Measurements from ENCODE around the gene FNBP1.
A peak's percentile ranks its signal among the peaks of the same experiment; 100 is the strongest.
"Not testable (repeated sequence)": the region's sequence is repeated elsewhere in the genome, so short reads cannot be mapped to it uniquely, and the experiment has no call there.

Gene FNBP1

DNA sequence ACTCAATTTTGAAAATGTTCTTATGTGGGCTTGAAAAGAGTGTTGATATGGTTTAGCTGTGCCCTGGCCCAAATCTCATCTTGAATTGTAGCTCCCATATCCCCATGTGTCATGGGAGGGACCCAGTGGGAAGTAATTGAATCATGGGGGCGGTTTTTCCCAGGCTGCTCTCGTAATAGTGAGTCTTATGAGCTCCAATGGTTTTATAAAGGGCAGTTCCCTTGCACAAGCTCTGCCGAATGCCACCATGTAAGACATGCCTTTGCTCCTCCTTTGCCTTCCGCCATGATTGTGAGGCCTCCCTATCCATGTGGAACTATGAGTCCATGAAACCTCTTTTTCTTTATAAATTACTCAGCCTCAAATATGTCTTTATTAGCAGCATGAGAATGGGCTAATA, 136.7 kb downstream of the FNBP1 start:
- DNase-seq, result no peak
- in situ Hi-C loops (cut with MboI; ENCODE audit: low pct_unique_long_range_greater_than_20kb, low sequenced_read_pairs), result no loop called here

DNA sequence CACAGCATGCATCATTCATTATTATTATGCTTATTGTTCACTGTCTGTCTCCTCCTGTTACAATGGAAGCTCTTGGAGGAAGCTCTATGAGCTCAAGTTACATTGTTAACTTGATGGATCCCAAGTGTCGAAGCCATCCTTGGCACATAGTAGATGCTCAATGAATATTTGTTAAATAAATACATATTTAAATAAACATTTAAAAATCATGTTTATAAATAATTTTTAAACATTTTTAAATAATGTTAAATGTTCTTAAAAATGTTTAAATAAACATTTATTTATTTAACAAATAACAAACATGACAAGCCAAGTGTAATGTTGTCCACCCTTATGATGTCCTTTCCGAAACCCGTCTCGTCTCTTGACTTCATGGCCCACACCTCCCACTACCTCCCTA, 138.3 kb downstream of the FNBP1 start:
- in situ Hi-C loops (cut with MboI; ENCODE audit: low pct_unique_long_range_greater_than_20kb, low sequenced_read_pairs), result no loop called here
- DNase-seq, result no peak

DNA sequence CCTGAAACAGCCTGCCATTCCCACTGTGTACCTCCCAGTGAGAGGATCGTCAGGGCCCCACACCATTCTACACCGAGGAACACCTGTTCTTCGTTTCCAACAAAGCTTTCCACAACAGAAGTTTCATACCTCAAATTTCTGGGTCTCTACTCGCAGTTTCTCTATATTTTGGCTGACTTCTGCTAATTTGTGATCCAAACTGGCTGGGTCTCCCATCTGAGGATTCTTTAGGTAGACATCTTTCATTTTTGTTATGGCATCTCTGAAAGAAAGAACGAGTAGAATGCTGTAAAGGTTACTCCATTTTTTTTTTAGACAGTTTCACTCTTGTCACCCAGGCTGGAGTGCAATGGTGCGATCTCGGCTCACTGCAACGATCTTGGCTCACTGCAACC, 140.3 kb downstream of the FNBP1 start:
- DNase-seq, result no peak
- in situ Hi-C loops (cut with MboI; ENCODE audit: low pct_unique_long_range_greater_than_20kb, low sequenced_read_pairs), result no loop called here

DNA sequence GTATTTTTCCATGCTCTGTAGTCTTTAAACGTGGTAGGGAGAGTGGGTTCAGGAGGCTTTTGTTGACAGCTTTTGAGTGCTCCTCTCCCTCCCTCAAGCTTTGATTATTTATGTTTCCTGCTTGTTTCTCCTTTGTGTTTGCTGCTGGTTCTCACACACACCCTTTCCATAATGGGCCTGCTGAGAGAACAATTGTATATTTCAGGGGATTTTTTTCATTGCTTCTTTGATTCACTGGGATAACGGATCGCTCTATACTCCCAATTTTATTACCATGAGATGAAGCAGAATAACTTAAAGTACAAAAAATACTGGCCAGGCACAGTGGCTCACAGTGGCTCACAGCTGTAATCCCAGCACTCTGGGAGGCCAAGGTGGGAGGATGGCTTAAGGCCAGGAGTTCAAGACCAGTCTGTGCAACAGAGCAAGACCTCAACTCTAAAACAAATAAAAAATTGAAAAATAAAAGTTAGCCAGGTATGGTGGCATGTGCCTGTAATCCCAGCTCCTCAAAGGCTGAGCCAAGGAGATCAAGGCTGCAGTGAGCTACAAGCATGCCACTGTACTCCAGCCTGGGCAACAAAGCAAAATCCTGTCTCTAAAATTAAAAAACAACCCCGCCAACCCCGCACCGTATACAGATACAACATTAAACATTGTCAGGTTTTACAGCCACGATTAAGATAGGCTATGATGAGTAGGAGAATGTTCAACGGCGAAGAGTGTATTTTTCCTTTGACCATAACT, 140.8 kb downstream of the FNBP1 start:
- in situ Hi-C loops (cut with MboI; ENCODE audit: low pct_unique_long_range_greater_than_20kb, low sequenced_read_pairs), result no loop called here
- DNase-seq, result no peak

DNA sequence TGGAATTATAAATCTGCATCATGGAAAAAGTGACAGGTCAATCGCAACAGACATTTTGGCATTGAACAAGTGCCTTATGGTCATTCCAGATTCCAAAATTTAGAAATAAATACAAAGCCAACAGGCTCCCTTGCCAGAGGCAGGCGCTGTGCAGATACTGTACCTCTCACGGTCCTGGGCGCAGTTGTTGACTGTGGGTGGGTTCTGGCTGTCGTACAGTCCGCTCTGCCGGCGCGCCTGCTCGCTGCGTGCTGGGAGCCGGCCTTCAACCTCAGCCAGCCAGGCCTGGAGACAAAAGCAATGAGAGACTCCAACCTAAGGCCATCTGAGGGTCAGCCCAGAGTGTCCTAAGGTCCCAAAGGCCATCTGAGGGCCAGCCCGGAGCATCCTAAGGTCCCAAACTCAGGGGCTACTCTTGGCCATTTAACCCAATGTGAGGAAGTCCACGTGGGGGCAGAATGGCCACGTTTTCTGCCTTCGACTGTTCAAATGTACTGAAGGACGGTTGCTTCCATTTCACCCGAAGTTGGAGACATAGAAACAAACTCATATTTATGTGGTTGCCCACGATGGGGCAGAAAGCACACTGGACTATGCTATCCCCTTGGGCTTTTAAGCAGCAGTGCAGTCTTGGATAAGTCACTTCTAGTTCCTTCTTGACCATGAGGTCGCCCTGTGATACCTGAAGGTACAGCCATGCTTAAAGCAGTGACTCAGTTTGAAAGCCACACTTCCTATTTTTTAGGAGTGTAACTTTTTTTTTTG, 142.5 kb downstream of the FNBP1 start:
- in situ Hi-C loops (cut with MboI; ENCODE audit: low pct_unique_long_range_greater_than_20kb, low sequenced_read_pairs), result no loop called here

DNA sequence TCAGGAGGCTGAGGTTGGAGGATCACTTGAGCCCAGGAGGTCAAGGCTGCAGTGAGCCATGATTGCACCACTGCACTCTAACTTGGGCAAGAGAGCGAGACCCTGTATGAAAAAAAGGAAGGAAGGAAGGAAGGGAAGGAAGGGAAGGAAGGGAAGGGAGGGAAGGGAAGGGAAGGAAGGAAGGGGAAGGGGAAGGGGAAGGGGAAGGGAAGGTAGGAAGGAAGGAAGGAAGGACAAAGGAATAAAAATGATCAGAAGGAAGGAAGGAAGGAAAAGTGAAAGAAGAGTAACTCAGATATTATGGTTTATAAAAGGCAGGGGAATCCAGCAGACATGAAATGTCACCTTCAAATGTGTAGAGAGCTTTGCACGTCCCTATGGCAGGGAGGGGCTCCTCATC, 143.4 kb downstream of the FNBP1 start:
- DNase-seq, result no peak
- in situ Hi-C loops (cut with MboI; ENCODE audit: low pct_unique_long_range_greater_than_20kb, low sequenced_read_pairs), result no loop called here

More for the DNA sequence above, 142.5 kb downstream of the FNBP1 start:
- DNase-seq, result no peak

DNA sequence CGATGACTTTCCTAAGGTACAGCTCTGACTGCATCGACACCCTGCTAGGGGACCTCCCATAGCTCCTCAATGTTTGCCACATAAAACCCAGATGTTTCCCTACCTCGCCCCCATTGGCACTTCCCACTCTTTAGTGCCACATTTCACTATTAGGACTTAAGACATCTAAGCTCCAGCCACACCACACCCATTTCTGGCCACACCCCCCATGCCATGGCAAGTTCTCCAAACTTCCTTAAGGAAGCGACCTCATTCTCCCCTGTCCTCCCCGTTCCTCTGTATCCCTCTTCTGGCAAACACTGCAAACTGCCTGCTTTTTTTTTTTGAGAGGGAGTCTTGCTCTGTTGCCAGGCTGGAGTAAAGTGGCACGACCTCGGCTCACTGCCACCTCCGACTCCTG, 144.8 kb downstream of the FNBP1 start:
- in situ Hi-C loops (cut with MboI; ENCODE audit: low pct_unique_long_range_greater_than_20kb, low sequenced_read_pairs), result no loop called here
- peak; percentile 65 for DNase-seq

DNA sequence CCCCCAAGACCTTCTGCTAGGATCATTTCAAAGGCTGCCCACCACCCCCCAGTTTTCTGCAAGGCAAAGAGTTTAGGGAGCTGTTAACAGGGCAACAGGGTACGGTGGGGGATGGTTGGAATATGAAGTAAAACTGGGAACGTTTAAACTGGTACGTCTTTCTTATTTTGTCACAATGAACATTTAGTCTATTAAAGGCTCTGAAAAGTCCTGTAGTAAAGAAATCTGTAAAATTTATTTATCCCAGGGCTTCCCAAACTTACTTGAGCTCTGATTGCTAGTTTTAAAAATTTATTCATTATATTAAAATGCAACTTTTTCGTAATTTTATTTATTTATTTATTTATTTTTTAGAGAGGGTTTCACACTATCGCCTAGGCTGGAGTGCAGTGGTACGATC, 145.7 kb downstream of the FNBP1 start:
- in situ Hi-C loops (cut with MboI; ENCODE audit: low pct_unique_long_range_greater_than_20kb, low sequenced_read_pairs), result no loop called here
- DNase-seq, result no peak

DNA sequence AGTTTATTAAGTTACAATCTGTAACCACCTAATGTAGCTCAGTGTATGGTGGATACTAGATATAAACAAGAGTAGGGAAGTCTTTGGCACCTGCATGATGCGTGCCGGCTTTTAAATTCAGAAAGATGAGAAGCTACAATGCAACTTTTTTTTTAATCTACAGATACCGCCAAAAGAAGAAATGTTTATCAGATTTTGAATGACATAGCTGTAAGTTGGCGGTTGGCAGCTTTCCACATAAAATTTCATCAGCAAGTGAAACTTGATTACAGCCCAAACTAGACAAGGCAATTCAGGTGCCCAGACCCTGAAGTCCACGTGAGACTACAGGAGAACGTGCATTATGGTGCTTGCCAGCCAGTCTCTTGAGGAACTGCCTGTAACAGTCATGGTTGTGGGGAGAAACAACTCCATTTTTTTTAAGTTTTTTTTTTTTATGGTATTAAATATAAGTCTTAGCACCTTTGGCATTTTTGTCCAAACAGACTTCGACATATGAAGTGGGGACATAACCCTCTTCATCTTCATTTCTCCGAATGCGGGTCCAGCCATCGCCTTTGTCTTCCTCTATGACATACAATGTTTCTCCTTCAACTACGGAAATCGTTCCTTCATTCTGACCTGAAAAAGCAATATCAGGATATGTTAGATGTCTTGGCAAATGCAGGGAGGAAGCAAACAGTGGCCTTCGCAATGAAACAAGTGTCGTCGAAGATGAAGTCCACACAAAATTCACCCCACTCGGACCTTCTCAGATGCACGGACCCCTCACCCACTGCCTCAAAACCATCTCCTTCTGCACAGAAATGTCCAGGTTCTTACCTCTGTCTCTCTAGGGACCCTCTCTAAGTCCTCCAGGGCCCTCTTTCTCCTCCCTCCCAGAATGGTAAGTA, 147.4 kb downstream of the FNBP1 start:
- in situ Hi-C loops (cut with MboI; ENCODE audit: low pct_unique_long_range_greater_than_20kb, low sequenced_read_pairs), result no loop called here
- DNase-seq, result no peak

DNA sequence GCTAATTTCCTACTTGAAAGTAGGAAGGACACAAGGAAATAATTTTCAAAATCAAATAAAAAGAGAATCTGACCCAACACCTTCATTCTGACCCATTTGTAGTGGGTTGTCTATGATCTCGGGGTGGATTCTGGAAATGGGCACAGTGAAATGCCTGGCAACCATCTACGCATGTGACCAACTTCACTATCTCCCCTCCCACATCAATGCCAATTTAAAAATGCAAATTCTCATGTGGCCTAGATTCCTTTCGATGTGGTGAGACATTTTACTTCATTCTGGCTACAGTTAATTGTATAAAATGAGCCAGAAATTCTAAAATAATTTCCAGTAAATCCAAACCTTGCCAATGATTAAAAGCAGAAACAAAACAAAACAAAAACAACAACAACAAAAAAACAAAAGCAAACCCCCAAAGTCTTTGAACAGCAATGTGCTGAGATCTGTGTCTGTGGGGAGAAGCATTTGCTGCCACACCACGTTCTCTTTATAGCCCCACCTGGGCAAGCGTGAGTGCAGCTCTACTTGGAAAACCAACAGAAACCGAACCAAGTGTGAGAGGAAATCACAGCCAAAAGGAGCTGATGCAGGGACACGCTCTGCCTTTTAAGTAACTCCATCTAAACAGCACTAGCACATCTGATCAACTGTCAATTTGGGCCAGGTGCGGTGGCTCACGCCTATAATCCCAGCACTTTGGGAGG, 148.7 kb downstream of the FNBP1 start:
- in situ Hi-C loops (cut with MboI; ENCODE audit: low pct_unique_long_range_greater_than_20kb, low sequenced_read_pairs), result no loop called here
- DNase-seq, result no peak

DNA sequence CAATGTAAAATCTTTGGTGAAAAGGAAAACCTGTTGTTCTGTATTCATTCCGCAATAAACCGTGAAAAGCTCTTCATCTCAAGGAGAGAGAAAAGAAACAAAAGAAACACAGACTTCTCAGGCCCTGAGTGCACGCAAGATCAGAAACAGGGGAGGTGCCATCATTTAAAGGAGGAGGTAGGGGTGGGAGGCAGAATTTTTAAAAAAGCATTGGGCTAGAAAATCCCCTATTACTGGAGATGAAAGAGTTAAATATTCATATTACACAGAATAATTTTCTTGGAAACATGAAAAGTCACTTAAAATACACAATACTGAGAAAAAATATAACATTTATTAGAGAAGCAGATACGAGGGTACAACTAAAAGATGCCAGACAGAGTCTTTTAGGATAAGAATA, 151.4 kb downstream of the FNBP1 start:
- no peak for DNase-seq
- in situ Hi-C loops (cut with MboI; ENCODE audit: low pct_unique_long_range_greater_than_20kb, low sequenced_read_pairs), result no loop called here

DNA sequence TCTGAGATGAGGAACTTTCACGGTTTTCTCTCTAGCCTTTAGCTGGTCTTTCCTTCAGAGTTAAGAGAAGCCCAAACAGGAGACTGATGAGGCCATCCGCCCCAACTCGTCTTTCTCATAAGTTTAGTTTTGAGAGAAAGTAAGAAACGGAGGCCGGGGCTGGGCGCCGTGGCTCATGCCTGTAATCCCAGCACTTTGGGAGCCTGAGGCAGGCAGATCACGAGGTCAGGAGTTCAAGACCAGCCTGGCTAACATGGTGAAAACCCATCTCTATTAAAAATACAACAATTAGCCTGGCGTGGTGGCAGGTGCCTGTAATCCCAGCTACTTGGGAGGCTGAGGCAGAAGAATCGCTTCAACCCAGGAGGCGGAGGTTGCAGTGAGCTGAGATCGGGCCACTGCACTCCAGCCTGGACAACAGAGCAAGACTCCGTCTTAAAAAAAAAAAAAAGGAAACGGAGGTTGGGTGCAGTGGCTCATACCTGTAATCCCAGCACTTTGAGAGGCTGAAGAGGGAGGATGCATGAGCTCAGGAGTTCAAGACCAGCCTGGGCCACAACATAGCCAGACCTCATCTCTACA, 152.2 kb downstream of the FNBP1 start:
- DNase-seq; in situ Hi-C loops (cut with MboI; ENCODE audit: low pct_unique_long_range_greater_than_20kb, low sequenced_read_pairs): not testable (repeated sequence)

DNA sequence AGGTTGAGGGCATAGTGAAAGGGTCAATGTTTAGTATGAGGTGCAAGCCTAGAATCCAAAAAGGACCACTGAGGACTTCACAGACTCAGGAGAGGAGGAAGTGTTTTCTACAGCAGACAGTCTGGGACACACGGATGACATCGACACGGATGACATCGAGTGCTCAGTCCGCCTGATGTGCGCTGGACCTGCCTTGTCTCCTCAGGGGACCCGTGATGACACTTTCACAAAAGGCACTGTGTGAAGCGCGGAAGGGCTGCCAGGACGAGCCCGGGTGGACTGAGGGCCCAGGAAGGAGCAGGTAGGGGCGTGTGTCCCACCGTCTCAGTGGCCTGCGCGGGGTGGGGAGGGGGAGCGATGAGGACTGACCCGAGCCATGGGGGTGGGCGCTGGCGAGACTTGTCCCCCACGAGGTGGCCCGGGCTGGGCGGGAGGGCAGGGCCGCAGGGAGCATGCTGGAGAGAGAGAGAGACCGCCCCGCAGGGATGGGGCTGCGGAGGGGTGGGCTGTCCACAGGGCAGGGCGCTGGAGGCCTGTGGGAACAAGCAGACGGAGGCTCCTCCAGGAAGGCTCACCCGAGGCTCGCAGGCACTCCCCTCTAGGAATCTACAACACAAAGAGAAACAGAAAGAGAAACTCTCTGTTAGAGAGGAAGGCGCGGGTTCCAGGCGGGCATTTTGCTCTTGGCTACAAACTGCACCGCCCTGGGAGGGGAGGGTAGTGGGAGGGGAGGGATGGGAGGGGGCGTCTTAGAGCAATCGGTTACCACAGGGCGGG, 152.9 kb downstream of the FNBP1 start:
- in situ Hi-C loops (cut with MboI; ENCODE audit: low pct_unique_long_range_greater_than_20kb, low sequenced_read_pairs), result no loop called here
- peak; percentile 77 for DNase-seq

DNA sequence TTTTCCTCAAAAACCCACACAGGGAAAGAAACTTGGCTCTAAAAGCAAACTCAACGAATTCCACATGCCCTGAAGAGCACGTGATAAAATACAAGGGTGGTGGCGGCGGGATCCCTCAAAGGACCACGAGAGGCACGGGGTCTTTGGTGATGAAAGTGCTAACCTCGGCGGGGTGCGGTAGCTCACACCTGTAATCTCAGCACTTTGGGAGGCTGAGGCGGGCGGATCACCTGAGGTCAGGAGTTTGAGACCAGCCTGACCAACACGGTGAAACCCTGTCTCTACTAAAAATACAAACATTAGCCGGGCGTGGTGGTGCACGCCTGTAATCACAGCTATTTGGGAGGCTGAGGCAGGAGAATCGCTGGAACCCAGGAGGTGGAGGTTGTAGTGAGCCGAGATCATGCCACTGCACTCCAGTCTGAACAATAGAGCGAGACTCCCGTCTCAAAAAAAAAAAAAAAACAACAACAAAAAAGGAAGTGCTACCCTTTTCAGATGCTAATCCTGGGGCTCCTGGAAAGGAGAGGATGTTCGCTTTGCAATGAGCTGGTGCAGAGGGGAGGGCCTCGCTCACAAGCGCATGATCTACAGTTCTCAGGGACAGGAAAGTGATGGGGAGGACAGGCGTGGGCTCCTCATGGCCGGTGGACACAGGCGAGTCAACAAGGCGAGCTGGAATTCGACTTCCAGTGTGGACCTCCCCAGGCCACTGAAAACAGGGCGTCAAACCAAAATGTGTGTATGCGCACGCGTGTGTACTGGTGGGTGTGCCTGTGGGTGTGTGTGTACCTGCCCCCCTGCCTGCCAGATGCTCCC, 153.7 kb downstream of the FNBP1 start:
- DNase-seq, result peak; percentile 35
- in situ Hi-C loops (cut with MboI; ENCODE audit: low pct_unique_long_range_greater_than_20kb, low sequenced_read_pairs), result no loop called here

DNA sequence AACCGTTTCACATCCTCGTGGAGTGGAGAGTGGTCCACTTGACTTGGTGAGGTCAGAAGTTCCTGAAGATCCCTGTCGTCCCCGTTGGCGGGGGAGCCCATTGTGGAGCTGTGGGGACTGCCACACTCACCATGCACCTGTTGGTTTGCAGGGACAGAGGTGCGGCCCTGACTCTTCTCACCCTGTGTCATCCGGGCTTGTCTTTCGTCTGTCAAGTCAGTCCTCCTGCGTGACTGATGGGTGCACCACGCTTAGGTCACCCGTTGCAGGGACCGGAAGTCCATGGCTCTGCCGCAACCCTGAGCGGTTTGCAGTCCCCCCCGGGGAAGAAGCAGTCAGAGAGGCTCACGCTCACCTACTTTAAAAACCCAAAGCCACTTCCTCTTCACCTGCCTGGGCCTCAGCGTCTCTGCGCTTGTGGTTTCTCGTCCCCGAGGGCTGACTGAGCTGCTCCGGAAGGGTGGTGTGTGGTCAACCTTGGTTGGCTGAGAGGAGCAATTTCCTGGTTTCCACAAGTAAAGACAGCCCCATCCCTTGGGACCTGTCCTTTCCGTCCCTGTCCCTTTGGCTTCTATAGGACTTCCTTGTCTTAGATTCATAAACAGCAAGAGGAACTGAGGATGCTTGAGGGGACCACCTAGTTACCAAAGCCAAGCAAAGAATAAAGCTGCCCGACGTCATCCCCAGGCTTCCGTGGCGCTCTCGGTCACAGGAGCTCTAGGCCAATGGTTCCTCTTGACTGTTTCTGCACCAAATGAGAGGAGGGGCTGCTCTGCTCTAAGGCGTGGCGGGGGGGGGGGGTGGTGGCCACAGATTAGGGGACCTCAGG, 154.5 kb downstream of the FNBP1 start:
- peak; percentile 98 for DNase-seq
- in situ Hi-C loops (cut with MboI; ENCODE audit: low pct_unique_long_range_greater_than_20kb, low sequenced_read_pairs), result no loop called here
